ENCODE data around the gene TEX14. TPM values are rescaled to one million over a fixed set of nuclear protein-coding genes. Genes with fewer than 3 reads are reported as not detected.
A peak's percentile ranks its signal among the peaks of the same experiment; 100 is the strongest.

The TEX14 gene
- total RNA-seq, 1 donor from 2014 or later, result 0.13 TPM

- peak; percentile 65 for ATAC-seq (ENCODE audit: poor library complexity)
- intact Hi-C loops (cut with DNase I), result no loop called here
- DNase-seq, result no peak
These were observed 152.9 kb downstream of the TEX14 start for GRCh38 chr17:58538811-58539409.

GRCh38 chr17:58537266-58537665 is 154.6 kb downstream of the TEX14 start:
- ATAC-seq (ENCODE audit: poor library complexity) (no peak), DNase-seq (no peak)
- intact Hi-C loops (cut with DNase I), result no loop called here

GRCh38 chr17:58536542-58536941 is 155.3 kb downstream of the TEX14 start:
- intact Hi-C loops (cut with DNase I), result no loop called here
- DNase-seq, result no peak
- no peak for ATAC-seq (ENCODE audit: poor library complexity)

- ATAC-seq (ENCODE audit: poor library complexity), result no peak
- DNase-seq, result no peak
- intact Hi-C loops (cut with DNase I), result no loop called here
These were observed 156.4 kb downstream of the TEX14 start for GRCh38 chr17:58535431-58535830.

- peak; percentile 66 for ATAC-seq (ENCODE audit: poor library complexity)
- DNase-seq, result peak; percentile 55
- intact Hi-C loops (cut with DNase I), result no loop called here
These were observed 156.9 kb downstream of the TEX14 start for GRCh38 chr17:58534901-58535421.

GRCh38 chr17:58534331-58534730 is 157.5 kb downstream of the TEX14 start:
- DNase-seq, result no peak
- intact Hi-C loops (cut with DNase I), result no loop called here
- no peak for ATAC-seq (ENCODE audit: poor library complexity)

- intact Hi-C loops (cut with DNase I), result no loop called here
- ATAC-seq (ENCODE audit: poor library complexity) (no peak), DNase-seq (no peak)
These were observed 158.1 kb downstream of the TEX14 start for GRCh38 chr17:58533616-58534188.

GRCh38 chr17:58532555-58532951 is 159.3 kb downstream of the TEX14 start:
- ATAC-seq (ENCODE audit: poor library complexity) (no peak), DNase-seq (no peak)
- intact Hi-C loops (cut with DNase I), result no loop called here

GRCh38 chr17:58531661-58532554 is 159.9 kb downstream of the TEX14 start:
- ATAC-seq (ENCODE audit: poor library complexity) (peak; percentile 90), DNase-seq (peak; percentile 83)
- intact Hi-C loops (cut with DNase I), result no loop called here

GRCh38 chr17:58531122-58531521 is 160.7 kb downstream of the TEX14 start:
- intact Hi-C loops (cut with DNase I), result no loop called here
- ATAC-seq (ENCODE audit: poor library complexity) (no peak), DNase-seq (no peak)

GRCh38 chr17:58530655-58531054 is 161.2 kb downstream of the TEX14 start:
- DNase-seq (no peak), ATAC-seq (ENCODE audit: poor library complexity) (no peak)
- intact Hi-C loops (cut with DNase I), result no loop called here

GRCh38 chr17:58529275-58529674 is 162.6 kb downstream of the TEX14 start:
- ATAC-seq (ENCODE audit: poor library complexity) (no peak), DNase-seq (no peak)
- intact Hi-C loops (cut with DNase I), result no loop called here

GRCh38 chr17:58528443-58528842 is 163.4 kb downstream of the TEX14 start:
- DNase-seq (no peak), ATAC-seq (ENCODE audit: poor library complexity) (no peak)
- intact Hi-C loops (cut with DNase I), result no loop called here

GRCh38 chr17:58527949-58528348 is 163.9 kb downstream of the TEX14 start:
- no peak for ATAC-seq (ENCODE audit: poor library complexity)
- intact Hi-C loops (cut with DNase I), result no loop called here
- no peak for DNase-seq

- DNase-seq, result no peak
- no peak for ATAC-seq (ENCODE audit: poor library complexity)
- intact Hi-C loops (cut with DNase I), result no loop called here
These were observed 164.5 kb downstream of the TEX14 start for GRCh38 chr17:58527306-58527705.

GRCh38 chr17:58525239-58525638 is 166.6 kb downstream of the TEX14 start:
- DNase-seq (peak; percentile 84), ATAC-seq (ENCODE audit: poor library complexity) (peak; percentile 71)
- intact Hi-C loops (cut with DNase I), result no loop called here

- intact Hi-C loops (cut with DNase I), result loop anchor here (5.0 kb wide), 1 partner anchor 66 kb away; no protein-coding TSS in a partner anchor
- no peak for DNase-seq
- no peak for ATAC-seq (ENCODE audit: poor library complexity)
These were observed 170.2 kb downstream of the TEX14 start for GRCh38 chr17:58521680-58522079.

- intact Hi-C loops (cut with DNase I), result loop anchor here (5.0 kb wide), 1 partner anchor 66 kb away; no protein-coding TSS in a partner anchor
- DNase-seq, result no peak
- no peak for ATAC-seq (ENCODE audit: poor library complexity)
These were observed 170.9 kb downstream of the TEX14 start for GRCh38 chr17:58520843-58521430.

Measured in Right ventricle myocardium superior (tissue), 1 donor.